H1 (cell line): Measurements from ENCODE around the gene HSPA1L.

ENCODE experiments used
- CREB1 ChIP-seq: IDR thresholded peaks from 2 replicates; pipeline ENCODE4 v1.6.1; 2012; ENCODE audit warnings: inconsistent platforms
- EZH2 ChIP-seq: fragments of 200-600 bp; sonication (generic); IDR thresholded peaks from 2 replicates; pipeline ENCODE4 v1.7.1; 2012; ENCODE audit warnings: low read depth, mild to moderate bottlenecking, moderate library complexity, low read length, inconsistent platforms; ENCODE audit not compliant: severe bottlenecking
- JUND ChIP-seq: IDR thresholded peaks from 2 replicates; pipeline ENCODE4 v1.6.1; 2011; ENCODE audit warnings: mild to moderate bottlenecking, improper control_type of control experiment, low read length
- POLR2A ChIP-seq, 2 experiments: IDR thresholded peaks; 1 replicate in 1 of 2; 2 replicates in 1 of 2; pipeline ENCODE4 v1.6.1; 2011; ENCODE audit warnings: low read depth in 2 of 2, low read length in 2 of 2, mild to moderate bottlenecking in 2 of 2; ENCODE audit errors: control extremely low read depth in 1 of 2
- POLR2AphosphoS5 ChIP-seq: IDR thresholded peaks from 2 replicates; pipeline ENCODE4 v1.6.1; 2011; ENCODE audit warnings: low read depth, low read length
- RAD21 ChIP-seq, 2 experiments: IDR thresholded peaks in 1 of 2; conservative IDR thresholded peaks in 1 of 2; 2 replicates each; pipeline ENCODE4 v1.6.1; 2011; ENCODE audit warnings: low read depth in 2 of 2, low read length in 2 of 2, improper control_type of control experiment in 1 of 2, inconsistent platforms in 1 of 2, mild to moderate bottlenecking in 1 of 2, moderate library complexity in 1 of 2
- SIN3A ChIP-seq, 2 experiments: IDR thresholded peaks in 1 of 2; conservative IDR thresholded peaks in 1 of 2; 2 replicates each; pipeline ENCODE4 v1.6.1; 2011 to 2012; ENCODE audit warnings: low read length in 2 of 2, improper control_type of control experiment in 1 of 2, low read depth in 1 of 2, mild to moderate bottlenecking in 1 of 2
- SRF ChIP-seq: IDR thresholded peaks from 2 replicates; pipeline ENCODE4 v1.6.1; 2011; ENCODE audit warnings: mild to moderate bottlenecking, low read depth, low read length, moderate library complexity
- TF ChIP-seq, protein P1 (sequence below), 3 experiments: IDR thresholded peaks; 1 replicate in 2 of 3; 2 replicates in 1 of 3; pipeline versions ENCODE4 v1.5.1 to v1.6.1; 2011; ENCODE audit warnings: low read length in 3 of 3, mild to moderate bottlenecking in 3 of 3, inconsistent platforms in 2 of 3, low read depth in 1 of 3, moderate library complexity in 1 of 3; ENCODE audit not compliant: insufficient read depth in 1 of 3; ENCODE audit errors: control extremely low read depth in 1 of 3

DNA sequence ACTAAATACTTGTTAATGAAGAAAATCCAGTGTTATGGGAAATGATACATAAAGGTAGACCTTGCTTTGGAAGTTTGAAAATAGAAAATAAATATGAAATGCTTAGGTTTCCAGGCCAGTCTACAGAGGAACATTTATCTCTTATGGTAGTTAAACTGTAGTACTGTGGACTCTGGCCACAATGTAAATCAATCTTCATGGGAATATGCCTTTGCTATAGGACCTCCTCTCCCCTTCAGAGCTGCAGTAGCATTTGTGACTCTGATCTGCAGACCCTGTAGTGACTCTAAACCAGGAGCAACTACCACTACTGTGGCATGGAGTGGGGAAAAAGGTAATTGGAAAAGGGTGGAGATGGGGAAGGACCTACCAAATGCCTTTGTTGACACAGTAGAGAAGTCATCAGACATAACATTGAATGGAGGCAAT is 4.8 kb upstream of the HSPA1L start:
- TF ChIP-seq EZH2 (no peak), SRF (no peak), JUND (no peak), CREB1 (no peak), SIN3A (conservative IDR thresholded peaks at IDR 0.05 in 1 of 2, IDR thresholded peaks at IDR 0.05 in 1 of 2; ENCODE audit: low read depth in 1 of 2, low read length in 2 of 2) (no peak), RAD21 (IDR thresholded peaks at IDR 0.05 in 1 of 2, conservative IDR thresholded peaks at IDR 0.05 in 1 of 2; ENCODE audit: low read depth in 2 of 2, low read length in 2 of 2) (no peak), POLR2AphosphoS5 (no peak), POLR2A (IDR thresholded peaks at IDR 0.05; ENCODE audit: control extremely low read depth in 1 of 2, low read depth in 2 of 2, low read length in 2 of 2) (no peak)
- TF ChIP-seq, protein P1, sequence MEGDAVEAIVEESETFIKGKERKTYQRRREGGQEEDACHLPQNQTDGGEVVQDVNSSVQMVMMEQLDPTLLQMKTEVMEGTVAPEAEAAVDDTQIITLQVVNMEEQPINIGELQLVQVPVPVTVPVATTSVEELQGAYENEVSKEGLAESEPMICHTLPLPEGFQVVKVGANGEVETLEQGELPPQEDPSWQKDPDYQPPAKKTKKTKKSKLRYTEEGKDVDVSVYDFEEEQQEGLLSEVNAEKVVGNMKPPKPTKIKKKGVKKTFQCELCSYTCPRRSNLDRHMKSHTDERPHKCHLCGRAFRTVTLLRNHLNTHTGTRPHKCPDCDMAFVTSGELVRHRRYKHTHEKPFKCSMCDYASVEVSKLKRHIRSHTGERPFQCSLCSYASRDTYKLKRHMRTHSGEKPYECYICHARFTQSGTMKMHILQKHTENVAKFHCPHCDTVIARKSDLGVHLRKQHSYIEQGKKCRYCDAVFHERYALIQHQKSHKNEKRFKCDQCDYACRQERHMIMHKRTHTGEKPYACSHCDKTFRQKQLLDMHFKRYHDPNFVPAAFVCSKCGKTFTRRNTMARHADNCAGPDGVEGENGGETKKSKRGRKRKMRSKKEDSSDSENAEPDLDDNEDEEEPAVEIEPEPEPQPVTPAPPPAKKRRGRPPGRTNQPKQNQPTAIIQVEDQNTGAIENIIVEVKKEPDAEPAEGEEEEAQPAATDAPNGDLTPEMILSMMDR (IDR thresholded peaks at IDR 0.05; ENCODE audit: control extremely low read depth in 1 of 3, insufficient read depth in 1 of 3, low read depth in 1 of 3, low read length in 3 of 3) = no peak
